Activated naive CD4-positive, alpha-beta T cell treated with anti-CD3 and anti-CD28 coated beads, Interleukin-2, amount 10 ng/mL, durations not matched to agents 7 days and 5 days (primary cell): ENCODE measurements around the gene GTPBP6.
"Not testable (repeated sequence)": the region's sequence is repeated elsewhere in the genome, so short reads cannot be mapped to it uniquely, and the experiment has no call there.

Experiments
- CTCF ChIA-PET: fragments of 350-600 bp; sonication (Branson Sonifier 250); formaldehyde crosslinking; loops from one replicate; lab custom pipeline; 2021; ENCODE audit warnings: antibody characterized with exemption; lab: Charles Lee
- DNase-seq: peaks from one replicate; pipeline ENCODE4 v3.0.0-alpha.2; 2020
- H3K27ac Mint-ChIP-seq: one replicate; pipeline ENCODE4 v1.8.0; 2021; ENCODE audit warnings: mild to moderate bottlenecking, moderate library complexity, mixed read lengths
- H3K27me3 Mint-ChIP-seq: one replicate; pipeline ENCODE4 v1.8.0; 2021; ENCODE audit warnings: mild to moderate bottlenecking, mixed read lengths
- H3K36me3 Mint-ChIP-seq: one replicate; pipeline ENCODE4 v1.8.0; 2021; ENCODE audit warnings: mixed read lengths
- H3K4me1 Mint-ChIP-seq: one replicate; pipeline ENCODE4 v1.8.0; 2021; ENCODE audit warnings: mixed read lengths
- H3K4me3 Mint-ChIP-seq: one replicate; pipeline ENCODE4 v1.8.0; 2021; ENCODE audit warnings: mild to moderate bottlenecking, moderate library complexity, mixed read lengths
- H3K9me3 Mint-ChIP-seq: one replicate; pipeline ENCODE4 v1.8.0; 2021; ENCODE audit warnings: mixed read lengths

Gene GTPBP6

GRCh38 chrX:287670-288069 is 30.9 kb downstream of the GTPBP6 start:
- Mint-ChIP-seq H3K9me3 (no peaks in the 10 kb centered on the region), H3K4me3 (no peak overlapping the region), H3K27me3 (no peaks in the 10 kb centered on the region), H3K4me1 (peaks cover 29% of the 10 kb centered on the region), H3K27ac (no peak overlapping the region), H3K36me3 (peaks cover 46% of the 10 kb centered on the region)
- DNase-seq = no peak
- CTCF ChIA-PET = no interaction called here

DNA sequence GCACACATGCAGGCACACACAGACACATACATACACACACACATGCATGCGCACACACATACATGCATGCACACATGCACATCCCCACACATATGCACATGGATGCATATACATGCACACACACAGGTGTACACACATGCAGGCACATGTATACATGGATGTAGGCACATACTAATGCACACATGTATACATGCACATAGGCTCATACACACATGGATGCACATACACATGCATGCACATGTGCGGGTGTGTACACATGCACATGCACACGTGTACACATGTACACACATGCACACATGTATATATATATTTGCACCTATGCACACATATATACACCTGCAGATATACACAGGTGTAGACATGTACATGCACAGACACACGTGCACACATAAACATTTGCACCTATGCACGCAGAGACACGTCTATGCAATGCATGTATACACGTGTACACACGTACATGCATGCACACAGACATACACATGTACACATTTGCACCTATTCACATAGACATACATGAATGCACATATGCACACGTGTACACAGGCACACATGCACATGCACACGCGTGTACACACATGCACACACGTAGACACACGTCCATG is 33.4 kb downstream of the GTPBP6 start:
- Mint-ChIP-seq H3K4me3 (peak overlapping the region; percentile 31), H3K27me3 (no peaks in the 10 kb centered on the region), H3K27ac (no peak overlapping the region), H3K9me3 (no peaks in the 10 kb centered on the region), H3K4me1 (peaks cover 41% of the 10 kb centered on the region), H3K36me3 (peaks cover 31% of the 10 kb centered on the region)
- CTCF ChIA-PET = no interaction called here
- no peak for DNase-seq

- CTCF ChIA-PET = no interaction called here
- H3K4me3 Mint-ChIP-seq = peak overlapping the region; percentile 85
- peak; percentile 96 for DNase-seq
- H3K27me3 Mint-ChIP-seq = no peaks in the 10 kb centered on the region
- no peaks in the 10 kb centered on the region for H3K9me3 Mint-ChIP-seq
- peak overlapping the region; percentile 91 for H3K27ac Mint-ChIP-seq
- H3K4me1 Mint-ChIP-seq = peaks cover 56% of the 10 kb centered on the region
- H3K36me3 Mint-ChIP-seq = peaks cover 32% of the 10 kb centered on the region
Observed at GRCh38 chrX:283115-283845, 35.3 kb downstream of the GTPBP6 start.

DNA sequence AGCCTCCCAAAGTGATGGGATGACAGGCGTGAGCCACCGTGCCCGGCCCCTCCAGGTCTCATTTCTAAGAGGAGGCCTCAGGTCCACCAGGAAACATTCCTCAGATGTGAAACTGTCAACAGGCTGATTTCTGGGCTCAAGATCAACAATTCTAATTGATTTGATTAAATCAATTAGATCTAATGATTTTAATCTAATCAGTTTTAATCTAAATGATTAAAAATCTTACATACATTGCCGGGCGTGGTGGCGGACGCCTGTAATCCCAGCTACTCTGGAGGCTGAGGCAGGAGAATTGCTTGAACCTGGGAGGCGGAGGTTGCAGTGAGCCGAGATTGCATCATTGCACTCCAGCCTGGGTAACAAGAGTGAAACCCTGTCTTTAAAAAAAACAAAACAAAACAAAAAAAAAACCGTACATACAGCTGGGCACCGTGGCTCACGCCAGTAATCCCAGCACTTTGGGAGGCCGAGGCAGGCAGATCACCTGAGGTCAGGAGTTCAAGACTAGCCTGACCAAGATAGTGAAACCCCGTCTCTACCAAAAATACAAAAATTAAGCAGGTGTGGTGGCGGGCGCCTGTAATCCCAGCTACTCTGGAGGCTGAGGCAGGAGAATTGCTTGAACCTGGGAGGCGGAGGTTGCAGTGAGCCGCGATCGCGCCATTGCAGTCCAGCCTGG is 36.5 kb downstream of the GTPBP6 start:
- peak overlapping the region; percentile 90 for H3K27ac Mint-ChIP-seq
- peak overlapping the region; percentile 78 for H3K4me3 Mint-ChIP-seq
- DNase-seq, H3K27me3 Mint-ChIP-seq, H3K9me3 Mint-ChIP-seq, CTCF ChIA-PET: not testable (repeated sequence)
- peaks cover 27% of the 10 kb centered on the region for H3K36me3 Mint-ChIP-seq
- peaks cover 59% of the 10 kb centered on the region for H3K4me1 Mint-ChIP-seq

- H3K27me3 Mint-ChIP-seq = peaks cover 7% of the 10 kb centered on the region
- H3K4me3 Mint-ChIP-seq = peak within 1 kb of the TSS; percentile 78
- H3K4me1 Mint-ChIP-seq = peaks cover 58% of the 10 kb centered on the region
- no peaks in the 10 kb centered on the region for H3K9me3 Mint-ChIP-seq
- peak within 1 kb of the TSS; percentile 90 for H3K27ac Mint-ChIP-seq
- CTCF ChIA-PET = no interaction called here
- peak; percentile 55 for DNase-seq
- peaks cover 26% of the 10 kb centered on the region for H3K36me3 Mint-ChIP-seq
Observed at GRCh38 chrX:281166-281999, 37.2 kb downstream of the GTPBP6 start, which contains the start of gene PLCXD1. Gene PLCXD1 (plus strand): TSS chrX:281381. CDS start chrX:284188, 2,807 bp downstream.

DNA sequence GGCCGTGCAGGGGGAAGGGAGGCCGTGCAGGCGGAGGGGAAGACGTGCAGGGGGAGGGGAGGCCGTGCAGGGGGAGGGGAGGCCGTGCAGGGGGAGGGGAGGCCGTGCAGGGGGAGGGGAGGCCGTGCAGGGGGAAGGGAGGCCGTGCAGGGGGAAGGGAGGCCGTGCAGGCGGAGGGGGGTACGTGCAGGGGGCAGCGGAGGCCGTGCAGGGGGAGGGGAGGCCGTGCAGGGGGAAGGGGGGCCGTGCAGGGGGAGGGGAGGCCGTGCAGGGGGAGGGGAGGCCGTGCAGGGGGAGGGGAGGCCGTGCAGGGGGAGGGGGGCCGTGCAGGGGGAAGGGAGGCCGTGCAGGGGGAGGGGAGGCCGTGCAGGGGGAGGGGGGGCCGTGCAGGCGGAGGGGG is 37.9 kb downstream of the GTPBP6 start:
- peaks cover 14% of the 10 kb centered on the region for H3K27me3 Mint-ChIP-seq
- H3K9me3 Mint-ChIP-seq, CTCF ChIA-PET, DNase-seq, H3K4me3 Mint-ChIP-seq, H3K27ac Mint-ChIP-seq: not testable (repeated sequence)
- peaks cover 55% of the 10 kb centered on the region for H3K4me1 Mint-ChIP-seq
- H3K36me3 Mint-ChIP-seq = peaks cover 20% of the 10 kb centered on the region

- peaks cover 21% of the 10 kb centered on the region for H3K27me3 Mint-ChIP-seq
- H3K36me3 Mint-ChIP-seq = peaks cover 14% of the 10 kb centered on the region
- H3K27ac Mint-ChIP-seq = peak overlapping the region; percentile 52
- H3K4me1 Mint-ChIP-seq = peaks cover 50% of the 10 kb centered on the region
- CTCF ChIA-PET, H3K9me3 Mint-ChIP-seq, DNase-seq: not testable (repeated sequence)
- H3K4me3 Mint-ChIP-seq = peak overlapping the region; percentile 58
Observed at GRCh38 chrX:279757-280604, 38.6 kb downstream of the GTPBP6 start.

DNA sequence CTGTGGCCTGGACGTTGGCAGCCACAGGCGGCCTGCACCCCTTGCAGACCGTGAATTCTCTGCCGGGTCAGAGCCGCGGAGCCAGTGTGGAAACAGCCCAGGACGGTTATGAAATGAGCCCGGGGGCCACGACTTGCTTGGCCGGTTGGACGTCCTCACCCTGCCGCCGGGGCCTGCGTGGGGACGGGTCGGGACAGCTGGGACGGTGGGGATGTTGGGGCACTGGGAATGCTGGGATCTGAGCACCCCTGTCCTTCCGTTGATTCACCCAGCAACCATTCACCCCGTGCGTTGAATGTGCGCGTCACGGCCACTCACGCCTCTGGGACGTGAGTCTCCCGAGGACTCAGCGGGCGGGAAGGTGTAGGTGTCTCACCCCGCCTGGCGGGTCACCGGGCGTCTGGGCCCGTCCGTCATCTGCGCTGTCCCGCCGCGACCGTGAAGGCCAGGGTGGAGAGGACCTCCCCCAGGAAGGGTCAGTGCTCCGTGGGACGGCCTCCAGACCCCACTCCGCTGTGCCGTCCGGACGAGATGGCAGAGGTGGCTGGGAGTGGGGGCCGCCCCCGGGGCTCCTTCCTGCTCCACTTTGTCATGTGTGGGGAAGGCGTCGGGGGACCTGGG is 41.9 kb downstream of the GTPBP6 start:
- DNase-seq = peak; percentile 40
- Mint-ChIP-seq H3K4me1 (peaks cover 33% of the 10 kb centered on the region), H3K9me3 (no peaks in the 10 kb centered on the region), H3K27ac (no peak overlapping the region), H3K27me3 (peaks cover 24% of the 10 kb centered on the region), H3K36me3 (peaks cover 4% of the 10 kb centered on the region), H3K4me3 (peak overlapping the region; percentile 74)
- CTCF ChIA-PET = no interaction called here

GRCh38 chrX:275967-276580 is 42.5 kb downstream of the GTPBP6 start:
- Mint-ChIP-seq H3K36me3 (peaks cover 4% of the 10 kb centered on the region), H3K4me3 (peak overlapping the region; percentile 74), H3K9me3 (no peaks in the 10 kb centered on the region), H3K4me1 (peaks cover 27% of the 10 kb centered on the region), H3K27ac (no peak overlapping the region), H3K27me3 (peaks cover 24% of the 10 kb centered on the region)
- peak; percentile 70 for DNase-seq
- CTCF ChIA-PET = no interaction called here

DNA sequence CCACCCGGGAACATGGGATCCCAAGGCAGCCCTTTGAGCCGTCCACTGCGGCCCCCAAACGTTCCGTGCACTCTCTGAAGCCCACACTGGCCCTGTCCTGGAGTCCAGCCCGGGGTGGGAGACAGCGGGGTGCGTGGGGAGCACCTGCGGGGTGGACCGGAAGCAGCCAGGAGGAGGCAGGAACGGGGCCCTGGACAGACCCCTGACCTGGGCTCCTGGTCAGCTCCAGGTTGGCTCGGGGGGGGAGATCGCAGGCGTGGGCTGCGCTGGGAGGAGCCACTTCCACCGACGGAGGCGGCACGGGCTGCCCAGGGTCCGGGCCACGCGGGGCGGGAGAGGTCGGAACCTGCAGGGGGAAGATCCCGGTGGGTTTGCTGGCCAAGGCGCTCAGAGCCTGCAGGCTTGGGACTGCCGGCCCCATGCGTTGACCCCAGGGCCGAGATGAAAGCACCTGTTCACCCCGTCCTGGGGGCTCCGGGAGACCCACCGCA is 43.1 kb downstream of the GTPBP6 start:
- no peak for DNase-seq
- CTCF ChIA-PET = no interaction called here
- peak overlapping the region; percentile 74 for H3K4me3 Mint-ChIP-seq
- H3K4me1 Mint-ChIP-seq = peaks cover 27% of the 10 kb centered on the region
- H3K27ac Mint-ChIP-seq = no peak overlapping the region
- peaks cover 4% of the 10 kb centered on the region for H3K36me3 Mint-ChIP-seq
- H3K9me3 Mint-ChIP-seq = no peaks in the 10 kb centered on the region
- peaks cover 24% of the 10 kb centered on the region for H3K27me3 Mint-ChIP-seq

GRCh38 chrX:274904-275475 is 43.6 kb downstream of the GTPBP6 start:
- Mint-ChIP-seq H3K4me1 (peaks cover 27% of the 10 kb centered on the region), H3K27me3 (peaks cover 24% of the 10 kb centered on the region), H3K4me3 (peak overlapping the region; percentile 56), H3K9me3 (no peaks in the 10 kb centered on the region), H3K36me3 (peaks cover 4% of the 10 kb centered on the region), H3K27ac (no peak overlapping the region)
- CTCF ChIA-PET = no interaction called here
- DNase-seq = no peak

DNA sequence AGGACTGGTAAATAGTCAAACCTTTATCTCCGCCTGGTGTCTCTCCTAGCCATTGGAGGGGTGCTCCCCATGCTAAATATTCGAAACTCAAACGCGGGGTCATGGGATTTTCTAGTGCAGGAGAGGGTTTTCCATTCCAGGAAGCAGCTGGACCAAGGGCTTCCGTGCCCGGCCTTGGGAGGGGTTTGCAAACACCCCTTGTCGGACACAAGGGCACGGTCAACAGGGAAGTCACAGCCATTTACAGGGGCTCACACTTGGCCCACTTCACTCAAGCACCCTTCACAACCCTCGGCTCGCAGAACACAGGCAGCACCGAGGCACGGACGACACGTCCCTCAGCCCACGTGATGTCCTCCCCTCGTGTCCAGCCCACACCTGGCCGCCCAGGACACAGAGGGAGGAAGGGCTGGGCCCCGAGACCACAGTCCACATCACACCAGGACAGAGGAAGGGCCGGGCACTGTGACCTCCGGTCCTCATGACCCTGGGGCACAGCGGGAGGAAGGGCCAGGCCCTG is 47.7 kb downstream of the GTPBP6 start:
- peak; percentile 11 for DNase-seq
- no peak overlapping the region for H3K27ac Mint-ChIP-seq
- no peaks in the 10 kb centered on the region for H3K36me3 Mint-ChIP-seq
- no peaks in the 10 kb centered on the region for H3K9me3 Mint-ChIP-seq
- CTCF ChIA-PET = no interaction called here
- H3K4me3 Mint-ChIP-seq = no peak overlapping the region
- H3K4me1 Mint-ChIP-seq = peaks cover 3% of the 10 kb centered on the region
- H3K27me3 Mint-ChIP-seq = peaks cover 12% of the 10 kb centered on the region
